Measurements from ENCODE around the gene DENND11. TPM values are rescaled to one million over a fixed set of nuclear protein-coding genes. Genes with fewer than 3 reads are reported as not detected.

The DENND11 gene
- total RNA-seq, 3 donors from 2014 or later: 25.6 to 38.1 (median 28.0) TPM

GRCh38 chr7:141738592-141739013, 36.6 kb upstream of the DENND11 start:
- no peaks in the 10 kb centered on the region for H3K9me3 ChIP-seq

GRCh38 chr7:141737836-141738591, 36.0 kb upstream of the DENND11 start, which contains the start of gene SSBP1:
Gene SSBP1, plus strand, starts transcription at chr7:141738358. Its CDS starts 809 bp downstream, at chr7:141739167.
- Histone ChIP-seq H3K4me1 (ENCODE audit: low read depth) (peaks cover 7% of the 10 kb centered on the region), H3K36me3 (ENCODE audit: low read depth) (no peaks in the 10 kb centered on the region), H3K9me3 (no peaks in the 10 kb centered on the region), H3K4me3 (peak within 1 kb of the TSS; percentile 39)
- TF ChIP-seq CTCF (IDR thresholded peaks at IDR 0.05): peak; percentile 28
- DNase-seq (peak; percentile 92), ATAC-seq (peak; percentile 97)
- intact Hi-C loops (cut with DNase I, micrococcal nuclease): loop anchor here in 1 of 2 donors (2.0 to 5.0 kb wide), 2 partner anchors 36 to 83 kb away; partner anchors contain the start of gene DENND11

More at GRCh38 chr7:141738592-141739013, 36.6 kb upstream of the DENND11 start:
- DNase-seq (no peak), ATAC-seq (no peak)
- H3K4me1 ChIP-seq (ENCODE audit: low read depth): peaks cover 7% of the 10 kb centered on the region
- no peak for TF ChIP-seq CTCF (IDR thresholded peaks at IDR 0.05)
- no peaks in the 10 kb centered on the region for H3K36me3 ChIP-seq (ENCODE audit: low read depth)
- H3K4me3 ChIP-seq: peak overlapping the region; percentile 39
- intact Hi-C loops (cut with DNase I, micrococcal nuclease): loop anchor here in 1 of 2 donors (2.0 to 5.0 kb wide), 2 partner anchors 36 to 84 kb away; partner anchors contain the start of gene DENND11

GRCh38 chr7:141737118-141737835, 35.3 kb upstream of the DENND11 start:
- peak; percentile 60 for ATAC-seq
- Histone ChIP-seq H3K9me3 (no peaks in the 10 kb centered on the region), H3K4me3 (peak overlapping the region; percentile 39), H3K36me3 (ENCODE audit: low read depth) (no peaks in the 10 kb centered on the region), H3K4me1 (ENCODE audit: low read depth) (peaks cover 7% of the 10 kb centered on the region)
- intact Hi-C loops (cut with DNase I, micrococcal nuclease): loop anchor here in 1 of 2 donors (5.0 kb wide), 1 partner anchor 35 kb away; the partner anchor contains the start of gene DENND11
- peak; percentile 38 to 53 (median 39) for DNase-seq
- no peak for TF ChIP-seq CTCF (IDR thresholded peaks at IDR 0.05)

GRCh38 chr7:141731476-141732149, 29.6 kb upstream of the DENND11 start:
- Histone ChIP-seq H3K4me3 (no peak overlapping the region), H3K9me3 (no peaks in the 10 kb centered on the region), H3K4me1 (ENCODE audit: low read depth) (no peaks in the 10 kb centered on the region), H3K36me3 (ENCODE audit: low read depth) (no peaks in the 10 kb centered on the region)
- DNase-seq (no peak), ATAC-seq (no peak)
- TF ChIP-seq CTCF (IDR thresholded peaks at IDR 0.05): no peak
- intact Hi-C loops (cut with DNase I, micrococcal nuclease): no loop called here

- Histone ChIP-seq H3K36me3 (ENCODE audit: low read depth) (no peaks in the 10 kb centered on the region), H3K4me3 (no peak overlapping the region), H3K4me1 (ENCODE audit: low read depth) (no peaks in the 10 kb centered on the region), H3K9me3 (no peaks in the 10 kb centered on the region)
- no peak for ATAC-seq
- no peak for DNase-seq
- intact Hi-C loops (cut with DNase I, micrococcal nuclease): no loop called here
- TF ChIP-seq CTCF (IDR thresholded peaks at IDR 0.05): no peak
Measured at GRCh38 chr7:141729020-141729419, 27.1 kb upstream of the DENND11 start.
